MCF 10A (cell line): ENCODE measurements around the gene S100A4. TPM values are rescaled to one million over a fixed set of nuclear protein-coding genes. Genes with fewer than 3 reads are reported as not detected.
"Not testable (repeated sequence)": the region's sequence is repeated elsewhere in the genome, so short reads cannot be mapped to it uniquely, and the experiment has no call there.

Source experiments
- Bru-seq: library from RNA; stranded (reverse); fragments of 400-500 nt; gene quantifications from one replicate; lab custom pipeline; 2021; lab: Mats Ljungman, UMichigan
- BruChase-seq, 2 experiments: library from RNA; stranded (reverse); fragments of 400-500 nt; gene quantifications; one replicate each; lab custom pipeline; 2021; lab: Mats Ljungman, UMichigan
- BruUV-seq: library from RNA; stranded (reverse); fragments of 400-500 nt; replicated peaks from 2 replicates; lab custom pipeline; 2021; lab: Mats Ljungman, UMichigan
- CTCF ChIA-PET: fragments of 300-600 bp; sonication (Branson Sonifier 250); formaldehyde crosslinking; extraction: SDS; loops from one replicate; lab custom pipeline; 2021; ENCODE audit warnings: antibody characterized with exemption, inconsistent platforms; lab: Yijun Ruan, JAX
- POLR2A ChIA-PET: fragments of 300-600, 350-650 bp; sonication (Branson Sonifier 250); formaldehyde crosslinking; extraction: SDS; loops from one replicate; lab custom pipeline; 2020; ENCODE audit warnings: antibody characterized with exemption, inconsistent platforms; lab: Yijun Ruan, JAX
- DNase-seq: peaks from one replicate; pipeline ENCODE4 v3.0.0-alpha.2; 2018; ENCODE audit not compliant: unreplicated experiment
- H3K27ac Mint-ChIP-seq: one replicate; pipeline ENCODE4 v1.8.0; 2022; ENCODE audit warnings: mild to moderate bottlenecking, low read depth, mixed read lengths; ENCODE audit not compliant: unreplicated experiment
- H3K27me3 Mint-ChIP-seq: one replicate; pipeline ENCODE4 v1.8.0; 2022; ENCODE audit warnings: mixed read lengths; ENCODE audit not compliant: insufficient read depth, unreplicated experiment
- H3K36me3 Mint-ChIP-seq: one replicate; pipeline ENCODE4 v1.8.0; 2022; ENCODE audit warnings: mild to moderate bottlenecking, moderate library complexity, mixed read lengths; ENCODE audit not compliant: insufficient read depth, unreplicated experiment
- H3K4me1 Mint-ChIP-seq: one replicate; pipeline ENCODE4 v1.8.0; 2022; ENCODE audit warnings: mixed read lengths; ENCODE audit not compliant: insufficient read depth, unreplicated experiment
- H3K4me3 Mint-ChIP-seq: one replicate; pipeline ENCODE4 v1.8.0; 2022; ENCODE audit warnings: mild to moderate bottlenecking, moderate library complexity, mixed read lengths; ENCODE audit not compliant: unreplicated experiment
- H3K9me3 Mint-ChIP-seq: one replicate; pipeline ENCODE4 v1.8.0; 2022; ENCODE audit warnings: mixed read lengths; ENCODE audit not compliant: unreplicated experiment
- intact Hi-C: fragments of 100-400 bp; cut with micrococcal nuclease; formaldehyde crosslinking; loops from 2 replicates; pipeline ENCODE4 v1.14.1; 2022
- long read RNA-seq: library from polyadenylated mRNA; stranded (forward); transcript quantifications from one replicate; pipeline ENCODE4 v2.0.0, GENCODE V29; 2022
- total RNA-seq: library from RNA; stranded (reverse); gene quantifications from 2 replicates; pipeline ENCODE4 v1.2.3, GENCODE V29; 2022
- TF ChIP-seq, protein P1 (sequence below): fragments of 200-600 bp; IDR thresholded peaks from one replicate; pipeline ENCODE4 v1.8.0; 2022; ENCODE audit warnings: antibody characterized with exemption, mild to moderate bottlenecking; ENCODE audit not compliant: unreplicated experiment

S100A4 gene
- total RNA-seq (27.2 and 60.7 TPM in 2 replicates), Bru-seq, nascent RNA (percentile 90 among the genes with signal in this experiment), BruChase-seq, experiment 1, labeled RNA remaining after a 6-hour chase (percentile 69 among the genes with signal in this experiment), BruChase-seq, experiment 2, labeled RNA remaining after a 2-hour chase (percentile 74 among the genes with signal in this experiment)
- long read RNA-seq, transcript S100A4-204 (3 exons, 600 nt), result major isoform, 21 of 66 reads
- long read RNA-seq, transcript S100A4-203 (3 exons, 573 nt), result minor isoform, 18 of 66 reads
- long read RNA-seq, transcript S100A4-206 (2 exons, 755 nt), result major isoform, 21 of 66 reads
- long read RNA-seq, partial matches to known transcripts, result 0 of 66 reads
- long read RNA-seq, other reads (novel, unspliced or antisense), result 4 of 66 reads

DNA sequence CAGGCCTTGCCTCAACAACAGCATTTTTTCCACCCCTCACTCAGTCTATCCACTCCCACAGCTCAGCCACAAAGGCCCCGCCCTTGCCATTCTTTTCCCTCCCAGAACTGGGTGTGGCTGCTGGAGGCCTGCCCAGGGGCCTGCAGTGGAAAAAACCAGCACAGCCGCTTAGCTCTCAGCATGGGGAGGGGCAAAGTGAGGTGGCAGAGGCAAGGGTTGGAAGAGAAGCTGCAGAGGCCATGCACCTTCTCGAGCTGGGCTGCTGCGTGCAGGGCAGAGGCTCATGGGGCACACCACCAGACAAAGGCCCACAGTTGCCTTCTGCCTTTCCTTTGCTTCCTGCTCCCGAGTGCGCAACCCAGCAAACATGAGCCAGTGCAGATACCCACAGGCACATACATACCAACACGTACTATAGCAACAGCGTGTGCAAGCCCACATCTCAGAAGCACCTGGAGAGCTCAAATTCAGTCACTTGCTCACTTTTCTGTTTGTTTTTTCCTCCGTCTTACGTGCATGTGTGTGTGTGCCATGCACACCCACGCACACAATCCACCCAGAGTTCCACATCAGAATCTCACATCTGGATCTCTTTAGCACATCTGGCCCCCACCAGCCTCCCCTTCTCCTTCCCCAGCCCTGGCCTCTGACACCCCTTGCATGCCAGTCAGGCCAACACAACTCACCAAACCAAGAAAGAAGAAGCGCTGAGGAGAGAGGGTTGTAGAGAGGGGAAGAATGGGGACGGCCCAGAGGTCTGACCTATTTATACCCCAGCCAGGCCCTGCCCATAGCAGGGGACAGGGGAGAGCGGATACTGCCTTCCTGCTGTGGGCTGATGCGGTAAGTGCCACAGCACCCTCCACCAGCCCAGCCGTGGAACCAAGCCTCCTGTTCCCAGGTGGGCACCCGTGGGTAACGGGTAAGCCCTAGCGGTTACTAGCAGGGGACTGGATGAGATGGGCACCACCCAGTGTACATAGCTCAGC, at the start of gene S100A4:
Gene S100A4 (minus strand): TSS at position 740 of the 989 bp plus-strand sequence. CDS start 1,012 bp downstream, outside the sequence.
- TF ChIP-seq, protein P1, sequence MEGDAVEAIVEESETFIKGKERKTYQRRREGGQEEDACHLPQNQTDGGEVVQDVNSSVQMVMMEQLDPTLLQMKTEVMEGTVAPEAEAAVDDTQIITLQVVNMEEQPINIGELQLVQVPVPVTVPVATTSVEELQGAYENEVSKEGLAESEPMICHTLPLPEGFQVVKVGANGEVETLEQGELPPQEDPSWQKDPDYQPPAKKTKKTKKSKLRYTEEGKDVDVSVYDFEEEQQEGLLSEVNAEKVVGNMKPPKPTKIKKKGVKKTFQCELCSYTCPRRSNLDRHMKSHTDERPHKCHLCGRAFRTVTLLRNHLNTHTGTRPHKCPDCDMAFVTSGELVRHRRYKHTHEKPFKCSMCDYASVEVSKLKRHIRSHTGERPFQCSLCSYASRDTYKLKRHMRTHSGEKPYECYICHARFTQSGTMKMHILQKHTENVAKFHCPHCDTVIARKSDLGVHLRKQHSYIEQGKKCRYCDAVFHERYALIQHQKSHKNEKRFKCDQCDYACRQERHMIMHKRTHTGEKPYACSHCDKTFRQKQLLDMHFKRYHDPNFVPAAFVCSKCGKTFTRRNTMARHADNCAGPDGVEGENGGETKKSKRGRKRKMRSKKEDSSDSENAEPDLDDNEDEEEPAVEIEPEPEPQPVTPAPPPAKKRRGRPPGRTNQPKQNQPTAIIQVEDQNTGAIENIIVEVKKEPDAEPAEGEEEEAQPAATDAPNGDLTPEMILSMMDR, result no peak
- intact Hi-C loops, result loop anchor here (1.0 kb wide), 1 partner anchor 11 kb away; no protein-coding TSS in a partner anchor
- H3K27ac Mint-ChIP-seq, result peak within 1 kb of the TSS; percentile 92
- peaks cover 11% of the 10 kb centered on the region for H3K36me3 Mint-ChIP-seq
- POLR2A ChIA-PET, result interaction anchor here (0.7 to 36.1 kb wide), 21 partner anchors 8 to 445 kb away, joined by 3 to 2106 read pairs (median 4); partner anchors contain the start of genes CHTOP, ILF2, JTB and RAB13
- peak; percentile 99 for DNase-seq
- CTCF ChIA-PET, result interaction anchor here (0.6 to 13.1 kb wide), 18 partner anchors 8 to 1584 kb away, joined by 3 to 146 read pairs (median 4); partner anchors contain the start of gene S100A6
- H3K27me3 Mint-ChIP-seq, result no peaks in the 10 kb centered on the region
- no peaks in the 10 kb centered on the region for H3K9me3 Mint-ChIP-seq
- H3K4me1 Mint-ChIP-seq, result peaks cover 89% of the 10 kb centered on the region
- peak within 1 kb of the TSS; percentile 72 for H3K4me3 Mint-ChIP-seq
- BruUV-seq, result TSS peak; percentile 7

DNA sequence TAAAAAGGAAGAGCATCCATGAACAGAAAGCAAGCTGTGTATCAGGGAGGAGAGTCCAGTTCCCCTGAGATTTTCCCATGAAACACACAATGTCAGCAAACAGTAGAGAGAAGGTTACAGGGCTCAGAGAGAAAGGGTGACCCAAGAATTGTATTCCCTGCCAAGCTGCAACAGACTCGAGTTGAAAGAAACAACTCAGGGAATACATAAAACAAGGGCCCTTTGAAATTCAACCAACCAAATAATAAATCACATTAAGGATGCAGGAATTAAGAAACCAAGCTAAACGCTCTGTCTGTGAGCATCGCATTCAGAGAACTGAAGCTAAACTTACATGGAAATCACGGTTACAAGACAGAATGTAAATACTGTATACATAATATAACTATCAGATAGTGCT, 47.1 kb upstream of the S100A4 start:
- Mint-ChIP-seq H3K4me3 (no peak overlapping the region), H3K27ac (no peak overlapping the region), H3K36me3 (peaks cover 12% of the 10 kb centered on the region), H3K27me3 (no peaks in the 10 kb centered on the region), H3K9me3 (no peaks in the 10 kb centered on the region), H3K4me1 (peaks cover 10% of the 10 kb centered on the region)
- ChIA-PET CTCF (interaction anchor here (0.7 to 2.5 kb wide), 7 partner anchors 11 to 241 kb away, joined by 3 to 19 read pairs (median 5); partner anchors contain the start of gene S100A13), POLR2A (interaction anchor here (0.6 to 3.2 kb wide), 14 partner anchors 10 to 133 kb away, joined by 3 to 15 read pairs (median 4); partner anchors contain the start of genes S100A14 and S100A16)
- no peak for DNase-seq
- intact Hi-C loops, result no loop called here
- no TSS peak for BruUV-seq
- TF ChIP-seq, protein P1, result no peak

DNA sequence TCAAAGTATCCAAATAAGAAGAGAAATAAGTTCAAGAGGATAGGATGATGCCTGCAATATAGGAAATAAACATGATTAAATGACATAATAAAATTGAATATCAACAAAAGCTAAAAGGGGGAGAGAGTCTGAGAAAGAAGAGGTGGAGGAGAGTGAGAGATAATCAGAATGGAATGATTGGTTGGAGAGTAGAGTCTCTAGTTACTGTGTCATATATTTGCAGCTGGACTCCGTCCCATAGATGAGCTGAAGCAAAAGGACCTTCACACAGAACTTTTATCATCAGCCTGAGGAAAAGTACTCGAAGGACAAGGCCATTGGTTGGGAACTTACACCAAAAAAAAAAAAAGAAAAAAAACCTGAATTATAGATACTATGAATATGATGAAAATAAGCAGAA, 42.9 kb upstream of the S100A4 start:
- no TSS peak for BruUV-seq
- peaks cover 7% of the 10 kb centered on the region for H3K36me3 Mint-ChIP-seq
- TF ChIP-seq, protein P1, result no peak
- peak overlapping the region; percentile 20 for H3K27ac Mint-ChIP-seq
- CTCF ChIA-PET, result interaction anchor here (0.6 to 0.7 kb wide), 2 partner anchors 11 to 12 kb away, joined by 4 read pairs; no protein-coding TSS in a partner anchor
- POLR2A ChIA-PET, result interaction anchor here (0.7 to 1.0 kb wide), 2 partner anchors 14 to 16 kb away, joined by 3 read pairs; no protein-coding TSS in a partner anchor
- peaks cover 16% of the 10 kb centered on the region for H3K4me1 Mint-ChIP-seq
- intact Hi-C loops, result no loop called here
- no peak overlapping the region for H3K4me3 Mint-ChIP-seq
- H3K9me3 Mint-ChIP-seq, result no peaks in the 10 kb centered on the region
- no peaks in the 10 kb centered on the region for H3K27me3 Mint-ChIP-seq
- no peak for DNase-seq

DNA sequence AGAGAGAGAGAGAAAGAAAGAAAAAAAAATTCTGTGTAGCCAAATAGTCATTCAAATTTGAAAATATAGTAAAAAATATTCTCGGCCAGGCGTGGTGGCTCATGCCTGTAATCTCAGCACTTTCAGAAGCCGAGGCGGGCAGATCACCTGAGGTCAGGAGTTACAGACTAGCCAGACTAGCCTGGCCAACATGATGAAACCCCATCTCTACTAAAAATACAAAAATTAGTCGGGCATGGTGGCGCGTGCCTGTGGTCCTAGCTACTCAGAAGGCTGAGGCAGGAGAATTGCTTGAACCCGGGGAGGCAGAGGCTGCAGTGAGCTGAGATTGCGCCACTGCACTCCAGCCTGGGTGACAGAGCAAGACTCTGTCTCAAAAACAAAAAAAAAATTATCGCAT, 42.4 kb upstream of the S100A4 start:
- H3K27me3 Mint-ChIP-seq, H3K4me3 Mint-ChIP-seq, H3K36me3 Mint-ChIP-seq, H3K9me3 Mint-ChIP-seq, BruUV-seq, DNase-seq, intact Hi-C loops: not testable (repeated sequence)
- Mint-ChIP-seq H3K27ac (peak overlapping the region; percentile 20), H3K4me1 (peaks cover 16% of the 10 kb centered on the region)
- POLR2A ChIA-PET, result interaction anchor here (0.7 to 3.3 kb wide), 3 partner anchors 14 to 25 kb away, joined by 3 to 20 read pairs (median 3); partner anchors contain the start of gene S100A16
- CTCF ChIA-PET, result interaction anchor here (0.6 to 0.7 kb wide), 2 partner anchors 10 to 12 kb away, joined by 4 read pairs; no protein-coding TSS in a partner anchor
